HG03565 (cell line): ENCODE data around the gene PEAK1.

ENCODE experiments used
- ATAC-seq: cut with Tn5 transposase; IDR thresholded peaks from one replicate; pipeline ENCODE4 v1.9.1; 2021; ENCODE audit warnings: mild to moderate bottlenecking, moderate library complexity; ENCODE audit not compliant: unreplicated experiment

The PEAK1 gene

GRCh38 chr15:77099741-77100463 is 320.0 kb downstream of the PEAK1 start:
- no peak for ATAC-seq

- no peak for ATAC-seq
These were observed 321.3 kb downstream of the PEAK1 start for GRCh38 chr15:77098572-77098971.

- ATAC-seq: no peak
These were observed 322.0 kb downstream of the PEAK1 start for GRCh38 chr15:77097921-77098320.

- no peak for ATAC-seq
These were observed 322.6 kb downstream of the PEAK1 start for GRCh38 chr15:77097248-77097721.

- ATAC-seq: no peak
These were observed 323.4 kb downstream of the PEAK1 start for GRCh38 chr15:77096541-77096940.

GRCh38 chr15:77096138-77096537 is 323.8 kb downstream of the PEAK1 start:
- ATAC-seq: no peak

GRCh38 chr15:77094397-77095030 is 325.4 kb downstream of the PEAK1 start:
- no peak for ATAC-seq

GRCh38 chr15:77093436-77093835 is 326.5 kb downstream of the PEAK1 start:
- ATAC-seq: no peak

GRCh38 chr15:77091097-77091496 is 328.8 kb downstream of the PEAK1 start:
- no peak for ATAC-seq

GRCh38 chr15:77087213-77087612 is 332.7 kb downstream of the PEAK1 start:
- ATAC-seq: no peak

GRCh38 chr15:77085297-77085696 is 334.6 kb downstream of the PEAK1 start:
- no peak for ATAC-seq

GRCh38 chr15:77084436-77084835 is 335.5 kb downstream of the PEAK1 start:
- ATAC-seq: no peak

GRCh38 chr15:77083381-77084160 is 336.3 kb downstream of the PEAK1 start:
- no peak for ATAC-seq

GRCh38 chr15:77081971-77082370 is 337.9 kb downstream of the PEAK1 start:
- no peak for ATAC-seq

GRCh38 chr15:77076323-77076915 is 343.5 kb downstream of the PEAK1 start:
- ATAC-seq: no peak

GRCh38 chr15:77075528-77075927 is 344.4 kb downstream of the PEAK1 start:
- no peak for ATAC-seq

- ATAC-seq: no peak
These were observed 345.6 kb downstream of the PEAK1 start for GRCh38 chr15:77074350-77074749.

- ATAC-seq: no peak
These were observed 348.3 kb downstream of the PEAK1 start for GRCh38 chr15:77071305-77072223.

GRCh38 chr15:77070495-77071304 is 349.2 kb downstream of the PEAK1 start, which contains the start of gene TSPAN3:
Gene TSPAN3, minus strand, starts transcription at chr15:77071109. Its CDS starts 155 bp downstream, at chr15:77070954.
- ATAC-seq: peak; percentile 84
